Measurements from ENCODE around the gene POLRMT. TPM values are rescaled to one million over a fixed set of nuclear protein-coding genes. Genes with fewer than 3 reads are reported as not detected.

The POLRMT gene
- total and polyA plus RNA-seq, 7 donors: 61.7 to 99.8 (median 78.8) TPM

GRCh38 chr19:677201-677600 lies 43.9 kb upstream of the POLRMT start:
- DNase-seq: peak; percentile 87
- H3K36me3 ChIP-seq (ENCODE audit: insufficient read depth in 1 of 2, low read depth in 1 of 2): no peaks in the 10 kb centered on the region
- intact Hi-C loops (cut with DNase I): no loop called here
- peak overlapping the region; percentile 41 for H3K27ac ChIP-seq
- peak in 3 of 4 donors; percentile 9 to 12 (median 11) for ATAC-seq
- H3K4me3 ChIP-seq: peak overlapping the region; percentile 60
- H3K9me3 ChIP-seq: no peaks in the 10 kb centered on the region
- peaks cover 0 to 19% (median 17%) of the 10 kb centered on the region in 3 donors for H3K27me3 ChIP-seq (ENCODE audit: insufficient read depth in 3 of 3, low read length in 2 of 3)
- TF ChIP-seq, protein P1, sequence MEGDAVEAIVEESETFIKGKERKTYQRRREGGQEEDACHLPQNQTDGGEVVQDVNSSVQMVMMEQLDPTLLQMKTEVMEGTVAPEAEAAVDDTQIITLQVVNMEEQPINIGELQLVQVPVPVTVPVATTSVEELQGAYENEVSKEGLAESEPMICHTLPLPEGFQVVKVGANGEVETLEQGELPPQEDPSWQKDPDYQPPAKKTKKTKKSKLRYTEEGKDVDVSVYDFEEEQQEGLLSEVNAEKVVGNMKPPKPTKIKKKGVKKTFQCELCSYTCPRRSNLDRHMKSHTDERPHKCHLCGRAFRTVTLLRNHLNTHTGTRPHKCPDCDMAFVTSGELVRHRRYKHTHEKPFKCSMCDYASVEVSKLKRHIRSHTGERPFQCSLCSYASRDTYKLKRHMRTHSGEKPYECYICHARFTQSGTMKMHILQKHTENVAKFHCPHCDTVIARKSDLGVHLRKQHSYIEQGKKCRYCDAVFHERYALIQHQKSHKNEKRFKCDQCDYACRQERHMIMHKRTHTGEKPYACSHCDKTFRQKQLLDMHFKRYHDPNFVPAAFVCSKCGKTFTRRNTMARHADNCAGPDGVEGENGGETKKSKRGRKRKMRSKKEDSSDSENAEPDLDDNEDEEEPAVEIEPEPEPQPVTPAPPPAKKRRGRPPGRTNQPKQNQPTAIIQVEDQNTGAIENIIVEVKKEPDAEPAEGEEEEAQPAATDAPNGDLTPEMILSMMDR (IDR thresholded peaks at IDR 0.05): no peak
- 1 to 8% (median 2%) methylated on average over 14 to 15 of the region's 15 CpGs for WGBS, 3 donors
- H3K4me1 ChIP-seq: peaks cover 18% of the 10 kb centered on the region

DNA sequence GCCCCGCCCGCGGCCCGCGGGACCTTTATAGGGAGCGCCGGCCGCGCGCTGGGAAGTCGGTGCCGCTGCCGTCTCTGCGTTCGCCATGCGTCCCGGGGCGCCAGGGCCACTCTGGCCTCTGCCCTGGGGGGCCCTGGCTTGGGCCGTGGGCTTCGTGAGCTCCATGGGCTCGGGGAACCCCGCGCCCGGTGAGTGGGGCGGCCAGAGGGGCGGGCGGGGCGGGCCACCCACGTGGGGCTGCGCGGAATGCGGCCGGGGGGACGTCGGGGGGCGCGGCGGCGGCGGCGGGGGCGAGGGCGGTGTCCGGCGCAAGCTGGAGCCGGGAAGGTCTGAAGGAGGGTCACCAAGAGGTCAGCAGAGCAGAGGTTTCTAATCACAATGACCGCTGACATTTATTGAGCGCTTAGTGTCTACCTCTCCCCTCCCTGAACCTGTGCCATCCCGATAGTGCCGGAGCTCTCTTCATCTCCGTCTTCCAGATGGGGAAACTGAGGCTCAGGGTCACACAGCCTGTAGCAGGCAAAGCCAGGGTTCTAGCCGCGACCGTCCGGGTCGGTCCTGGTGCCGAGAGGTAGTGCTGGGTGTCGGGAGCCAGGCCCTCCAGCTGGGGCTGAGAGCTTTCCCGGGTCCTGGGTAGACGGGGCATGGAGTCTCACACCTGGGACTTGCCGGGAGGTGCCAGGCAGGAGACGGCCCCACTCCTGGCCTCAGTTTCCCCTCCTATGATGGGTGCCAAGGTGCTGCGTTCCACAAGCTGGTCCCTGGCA lies 43.2 kb upstream of the POLRMT start, which contains the start of gene FSTL3:
Gene FSTL3 (plus strand): TSS at position 54 of the 767 bp plus-strand sequence. CDS start 32 bp downstream, at position 86.
- peak within 1 kb of the TSS; percentile 41 for H3K27ac ChIP-seq
- H3K27me3 ChIP-seq (ENCODE audit: insufficient read depth in 3 of 3, low read length in 2 of 3): peaks cover 0 to 19% (median 17%) of the 10 kb centered on the region in 3 donors
- peak within 1 kb of the TSS; percentile 60 for H3K4me3 ChIP-seq
- ATAC-seq: no peak
- DNase-seq: peak; percentile 58 to 63
- intact Hi-C loops (cut with DNase I): no loop called here
- peaks cover 18% of the 10 kb centered on the region for H3K4me1 ChIP-seq
- H3K9me3 ChIP-seq: no peaks in the 10 kb centered on the region
- WGBS, 3 donors: 2 to 5% (median 3%) methylated on average over 40 to 63 of the region's 63 CpGs
- H3K36me3 ChIP-seq (ENCODE audit: insufficient read depth in 1 of 2, low read depth in 1 of 2): no peaks in the 10 kb centered on the region
- TF ChIP-seq, protein P1 (IDR thresholded peaks at IDR 0.05): no peak

DNA sequence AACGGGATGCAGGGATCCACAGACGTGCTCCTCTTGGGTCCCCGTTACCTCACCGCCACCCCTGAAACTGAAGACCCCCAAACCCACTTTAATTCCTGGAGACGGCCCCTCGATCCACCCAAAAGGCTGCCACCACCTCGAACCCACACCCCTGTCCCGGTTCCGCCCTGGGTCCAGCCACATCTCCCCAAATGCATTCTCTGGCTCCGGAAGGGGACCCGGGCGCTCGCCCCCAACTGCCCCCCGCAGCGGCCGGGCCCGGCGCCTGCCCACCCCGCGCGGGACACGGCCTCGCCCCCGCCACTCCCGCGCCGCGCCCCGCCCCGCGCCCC lies 42.6 kb upstream of the POLRMT start:
- Histone ChIP-seq H3K27ac (no peak overlapping the region), H3K4me3 (peak overlapping the region; percentile 60), H3K27me3 (ENCODE audit: insufficient read depth in 3 of 3, low read length in 2 of 3) (peaks cover 0 to 19% (median 17%) of the 10 kb centered on the region in 3 donors), H3K9me3 (no peaks in the 10 kb centered on the region), H3K4me1 (peaks cover 18% of the 10 kb centered on the region), H3K36me3 (ENCODE audit: insufficient read depth in 1 of 2, low read depth in 1 of 2) (no peaks in the 10 kb centered on the region)
- DNase-seq (no peak), ATAC-seq (no peak)
- WGBS, 3 donors: 5 to 13% (median 9%) methylated on average over 6 to 31 of the region's 31 CpGs
- TF ChIP-seq, protein P1 (IDR thresholded peaks at IDR 0.05): no peak
- intact Hi-C loops (cut with DNase I): no loop called here

- TF ChIP-seq, protein P1 (IDR thresholded peaks at IDR 0.05): no peak
- Histone ChIP-seq H3K27ac (no peak overlapping the region), H3K4me3 (no peak overlapping the region), H3K4me1 (peaks cover 17% of the 10 kb centered on the region), H3K9me3 (no peaks in the 10 kb centered on the region), H3K36me3 (ENCODE audit: insufficient read depth in 1 of 2, low read depth in 1 of 2) (no peaks in the 10 kb centered on the region), H3K27me3 (ENCODE audit: insufficient read depth in 3 of 3, low read length in 2 of 3) (peaks cover 0 to 19% (median 17%) of the 10 kb centered on the region in 3 donors)
- WGBS, 3 donors: 50 to 57% (median 55%) methylated on average over 27 to 38 of the region's 38 CpGs
- ATAC-seq (no peak), DNase-seq (peak in 1 of 2 donors; percentile 56)
- intact Hi-C loops (cut with DNase I): no loop called here
These were observed 41.2 kb upstream of the POLRMT start for GRCh38 chr19:674282-675151.

All from psoas muscle (tissue), 8 donors.